Measurements from ENCODE around the gene SPOCK3. TPM values are rescaled to one million over a fixed set of nuclear protein-coding genes. Genes with fewer than 3 reads are reported as not detected.

Gene SPOCK3
- total and polyA plus RNA-seq, 10 of the 15 experiments (the other 5 are each of a cell fraction or from before 2014, with no cell fraction given), result 0.06 to 0.39 (median 0.09) TPM; not detected in 5

DNA sequence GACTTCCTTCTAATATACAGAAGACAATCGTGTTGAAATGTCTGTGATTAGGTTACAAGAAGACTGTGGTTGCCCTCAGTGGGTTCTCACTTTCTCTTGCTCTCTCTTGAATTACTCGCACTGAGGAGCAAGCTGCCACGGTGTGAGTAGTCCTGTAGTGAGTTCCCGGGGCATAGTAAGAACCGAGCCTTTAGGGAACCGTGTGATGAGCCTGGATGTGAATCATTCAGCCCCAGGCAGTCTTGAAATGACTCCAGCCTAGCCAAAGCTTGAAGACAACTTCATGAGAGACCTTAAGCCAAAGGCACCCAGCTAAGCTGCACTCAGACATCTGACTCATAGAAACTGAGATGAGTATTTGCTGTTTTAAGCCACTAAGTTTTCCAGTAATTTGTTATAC is 292.7 kb downstream of the SPOCK3 start:
- no TSS peak for BruUV-seq (replicated peaks)
- ChIA-PET CTCF (interaction anchor here (0.6 to 1.2 kb wide), 3 partner anchors 9 to 513 kb away, joined by 3 to 5 read pairs (median 4); no protein-coding TSS in a partner anchor), RAD21 (ENCODE audit: unreplicated experiment) (no interaction called here), SMC1A (ENCODE audit: uncharacterized antibody, unreplicated experiment) (interaction anchor here (0.5 to 1.5 kb wide), 3 partner anchors 26 to 743 kb away, joined by 3 read pairs; no protein-coding TSS in a partner anchor), POLR2A (no interaction called here)
- Histone ChIP-seq H4K20me1 (ENCODE audit: control insufficient read depth, insufficient read depth) (no peaks in the 10 kb centered on the region), H3K9ac (ENCODE audit: control insufficient read depth, insufficient read depth, low read length) (no peak overlapping the region), H3K36me3 (ENCODE audit: control insufficient read depth in 2 of 2, insufficient read depth in 2 of 2, low read length in 1 of 2) (no peaks in the 10 kb centered on the region), H3K27me3 (replicated peaks in 1 of 2; ENCODE audit: control insufficient read depth in 2 of 2, insufficient read depth in 2 of 2, low read length in 1 of 2) (no peaks in the 10 kb centered on the region), H3K4me2 (ENCODE audit: control insufficient read depth, insufficient read depth) (no peak overlapping the region), H3K4me3 (no peak overlapping the region), H3K9me3 (replicated peaks; ENCODE audit: control insufficient read depth, insufficient read depth, low read length) (no peaks in the 10 kb centered on the region; the same call in 2 of the 3 replicates), H3K79me2 (ENCODE audit: control insufficient read depth, insufficient read depth, low read length) (no peaks in the 10 kb centered on the region), H3K4me1 (ENCODE audit: control insufficient read depth, insufficient read depth, low read length) (no peaks in the 10 kb centered on the region), H2AFZ (ENCODE audit: control insufficient read depth, low read depth, low read length) (no peak overlapping the region), H3K27ac (ENCODE audit: control insufficient read depth, insufficient read depth) (no peak overlapping the region)
- WGBS (ENCODE audit: insufficient coverage, insufficient replicate concordance, low lambda C conversion rate, missing lambda C conversion rate), result 2% methylated on average over 6 of the region's 6 CpGs
- intact Hi-C loops (cut with micrococcal nuclease; ENCODE audit: unreplicated experiment) (no loop called here), in situ Hi-C loops (cut with MboI) (no loop called here)
- ATAC-seq (peak; percentile 70), FAIRE-seq (no peak), DNase-seq (ENCODE audit: low read depth, low spot score) (peak; percentile 7)
- TF ChIP-seq TCF3 (IDR thresholded peaks at IDR 0.05; ENCODE audit: borderline replicate concordance, insufficient read depth, low read depth, low read length) (no peak), ZSCAN29 (IDR thresholded peaks at IDR 0.05) (no peak), STAT3 (IDR thresholded peaks at IDR 0.05; ENCODE audit: low read depth, low read length) (no peak), EED (IDR thresholded peaks at IDR 0.05; ENCODE audit: low read depth) (peak; percentile 17; the same call in 1 of the 2 replicates), YBX1 (IDR thresholded peaks at IDR 0.05) (no peak), JUNB (IDR thresholded peaks at IDR 0.05) (peak; percentile 36; the same call in 1 of the 2 replicates)
- TF ChIP-seq, protein P1, sequence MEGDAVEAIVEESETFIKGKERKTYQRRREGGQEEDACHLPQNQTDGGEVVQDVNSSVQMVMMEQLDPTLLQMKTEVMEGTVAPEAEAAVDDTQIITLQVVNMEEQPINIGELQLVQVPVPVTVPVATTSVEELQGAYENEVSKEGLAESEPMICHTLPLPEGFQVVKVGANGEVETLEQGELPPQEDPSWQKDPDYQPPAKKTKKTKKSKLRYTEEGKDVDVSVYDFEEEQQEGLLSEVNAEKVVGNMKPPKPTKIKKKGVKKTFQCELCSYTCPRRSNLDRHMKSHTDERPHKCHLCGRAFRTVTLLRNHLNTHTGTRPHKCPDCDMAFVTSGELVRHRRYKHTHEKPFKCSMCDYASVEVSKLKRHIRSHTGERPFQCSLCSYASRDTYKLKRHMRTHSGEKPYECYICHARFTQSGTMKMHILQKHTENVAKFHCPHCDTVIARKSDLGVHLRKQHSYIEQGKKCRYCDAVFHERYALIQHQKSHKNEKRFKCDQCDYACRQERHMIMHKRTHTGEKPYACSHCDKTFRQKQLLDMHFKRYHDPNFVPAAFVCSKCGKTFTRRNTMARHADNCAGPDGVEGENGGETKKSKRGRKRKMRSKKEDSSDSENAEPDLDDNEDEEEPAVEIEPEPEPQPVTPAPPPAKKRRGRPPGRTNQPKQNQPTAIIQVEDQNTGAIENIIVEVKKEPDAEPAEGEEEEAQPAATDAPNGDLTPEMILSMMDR (IDR thresholded peaks at IDR 0.05 in 2 of 3, conservative IDR thresholded peaks at IDR 0.05 in 1 of 3; ENCODE audit: control insufficient read depth in 2 of 3, extremely low read depth in 1 of 3, insufficient read depth in 1 of 3, low read depth in 3 of 3, low read length in 3 of 3), result no peak
- TF ChIP-seq, protein P2, sequence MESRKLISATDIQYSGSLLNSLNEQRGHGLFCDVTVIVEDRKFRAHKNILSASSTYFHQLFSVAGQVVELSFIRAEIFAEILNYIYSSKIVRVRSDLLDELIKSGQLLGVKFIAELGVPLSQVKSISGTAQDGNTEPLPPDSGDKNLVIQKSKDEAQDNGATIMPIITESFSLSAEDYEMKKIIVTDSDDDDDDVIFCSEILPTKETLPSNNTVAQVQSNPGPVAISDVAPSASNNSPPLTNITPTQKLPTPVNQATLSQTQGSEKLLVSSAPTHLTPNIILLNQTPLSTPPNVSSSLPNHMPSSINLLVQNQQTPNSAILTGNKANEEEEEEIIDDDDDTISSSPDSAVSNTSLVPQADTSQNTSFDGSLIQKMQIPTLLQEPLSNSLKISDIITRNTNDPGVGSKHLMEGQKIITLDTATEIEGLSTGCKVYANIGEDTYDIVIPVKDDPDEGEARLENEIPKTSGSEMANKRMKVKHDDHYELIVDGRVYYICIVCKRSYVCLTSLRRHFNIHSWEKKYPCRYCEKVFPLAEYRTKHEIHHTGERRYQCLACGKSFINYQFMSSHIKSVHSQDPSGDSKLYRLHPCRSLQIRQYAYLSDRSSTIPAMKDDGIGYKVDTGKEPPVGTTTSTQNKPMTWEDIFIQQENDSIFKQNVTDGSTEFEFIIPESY (IDR thresholded peaks at IDR 0.05), result no peak

All from GM12878 (cell line).